Ishikawa (cell line): Measurements from ENCODE around the gene PLEK.

Experiments used
- CEBPB ChIP-seq: IDR thresholded peaks from 2 replicates; pipeline ENCODE4 v1.6.1; 2012
- MAX ChIP-seq: IDR thresholded peaks from 2 replicates; pipeline ENCODE4 v1.6.1; 2012
- TEAD4 ChIP-seq: IDR thresholded peaks from 2 replicates; pipeline ENCODE4 v1.6.1; 2012
- YY1 ChIP-seq: IDR thresholded peaks from 2 replicates; pipeline ENCODE4 v1.6.1; 2012; ENCODE audit warnings: low read depth
- TF ChIP-seq, protein P1 (sequence below): IDR thresholded peaks from 2 replicates; pipeline ENCODE4 v1.6.1; 2012; ENCODE audit warnings: low read depth, mild to moderate bottlenecking

- TF ChIP-seq YY1 (no peak), MAX (no peak), CEBPB (no peak), TEAD4 (no peak)
- TF ChIP-seq, protein P1, sequence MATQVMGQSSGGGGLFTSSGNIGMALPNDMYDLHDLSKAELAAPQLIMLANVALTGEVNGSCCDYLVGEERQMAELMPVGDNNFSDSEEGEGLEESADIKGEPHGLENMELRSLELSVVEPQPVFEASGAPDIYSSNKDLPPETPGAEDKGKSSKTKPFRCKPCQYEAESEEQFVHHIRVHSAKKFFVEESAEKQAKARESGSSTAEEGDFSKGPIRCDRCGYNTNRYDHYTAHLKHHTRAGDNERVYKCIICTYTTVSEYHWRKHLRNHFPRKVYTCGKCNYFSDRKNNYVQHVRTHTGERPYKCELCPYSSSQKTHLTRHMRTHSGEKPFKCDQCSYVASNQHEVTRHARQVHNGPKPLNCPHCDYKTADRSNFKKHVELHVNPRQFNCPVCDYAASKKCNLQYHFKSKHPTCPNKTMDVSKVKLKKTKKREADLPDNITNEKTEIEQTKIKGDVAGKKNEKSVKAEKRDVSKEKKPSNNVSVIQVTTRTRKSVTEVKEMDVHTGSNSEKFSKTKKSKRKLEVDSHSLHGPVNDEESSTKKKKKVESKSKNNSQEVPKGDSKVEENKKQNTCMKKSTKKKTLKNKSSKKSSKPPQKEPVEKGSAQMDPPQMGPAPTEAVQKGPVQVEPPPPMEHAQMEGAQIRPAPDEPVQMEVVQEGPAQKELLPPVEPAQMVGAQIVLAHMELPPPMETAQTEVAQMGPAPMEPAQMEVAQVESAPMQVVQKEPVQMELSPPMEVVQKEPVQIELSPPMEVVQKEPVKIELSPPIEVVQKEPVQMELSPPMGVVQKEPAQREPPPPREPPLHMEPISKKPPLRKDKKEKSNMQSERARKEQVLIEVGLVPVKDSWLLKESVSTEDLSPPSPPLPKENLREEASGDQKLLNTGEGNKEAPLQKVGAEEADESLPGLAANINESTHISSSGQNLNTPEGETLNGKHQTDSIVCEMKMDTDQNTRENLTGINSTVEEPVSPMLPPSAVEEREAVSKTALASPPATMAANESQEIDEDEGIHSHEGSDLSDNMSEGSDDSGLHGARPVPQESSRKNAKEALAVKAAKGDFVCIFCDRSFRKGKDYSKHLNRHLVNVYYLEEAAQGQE, result no peak
Measured at GRCh38 chr2:68352651-68353391, 12.3 kb upstream of the PLEK start.
